SK-N-MC (cell line): ENCODE measurements around the gene RXRB.

Experiments used
- DNase-seq: peaks from one replicate; pipeline ENCODE4 v3.0.0-alpha.2; 2011; ENCODE audit warnings: low read depth, low spot score
- H3K27ac ChIP-seq: fragments of 200-600 bp; sonication (generic); 2 replicates; pipeline ENCODE4 v1.5.1; 2016; ENCODE audit warnings: mixed run types
- H3K36me3 ChIP-seq: fragments of 200-600 bp; sonication (generic); 2 replicates; pipeline ENCODE4 v1.6.1; 2017; ENCODE audit warnings: antibody characterized with exemption, low read length, mixed read lengths; ENCODE audit not compliant: insufficient read depth
- H3K4me3 ChIP-seq: fragments of 200-600 bp; sonication (generic); 2 replicates; pipeline ENCODE4 v1.5.1; 2016
- H3K9ac ChIP-seq: fragments of 200-600 bp; sonication (generic); 2 replicates; pipeline ENCODE4 v1.8.0; 2017; ENCODE audit warnings: mixed run types, mixed read lengths; ENCODE audit not compliant: insufficient read length
- H3K9me3 ChIP-seq: fragments of 200-600 bp; sonication (generic); 2 replicates; pipeline ENCODE4 v1.6.1; 2017; ENCODE audit warnings: low read depth, mild to moderate bottlenecking, antibody characterized with exemption, low read length, moderate library complexity, mixed read lengths
- EZH2 ChIP-seq: fragments of 200-600 bp; sonication (generic); IDR thresholded peaks from one replicate; pipeline ENCODE4 v1.6.1; 2017; ENCODE audit warnings: antibody characterized with exemption
- FOXP2 ChIP-seq: optimal IDR thresholded peaks from 2 replicates; pipeline ENCODE3; 2011; ENCODE audit warnings: mild to moderate bottlenecking, moderate library complexity; ENCODE audit not compliant: insufficient read depth; ENCODE audit errors: extremely low read length, control extremely low read depth
- POLR2AphosphoS5 ChIP-seq: IDR thresholded peaks from 2 replicates; pipeline ENCODE4 v1.6.1; 2012; ENCODE audit warnings: mild to moderate bottlenecking, low read depth, low read length, borderline replicate concordance

Gene RXRB

DNA sequence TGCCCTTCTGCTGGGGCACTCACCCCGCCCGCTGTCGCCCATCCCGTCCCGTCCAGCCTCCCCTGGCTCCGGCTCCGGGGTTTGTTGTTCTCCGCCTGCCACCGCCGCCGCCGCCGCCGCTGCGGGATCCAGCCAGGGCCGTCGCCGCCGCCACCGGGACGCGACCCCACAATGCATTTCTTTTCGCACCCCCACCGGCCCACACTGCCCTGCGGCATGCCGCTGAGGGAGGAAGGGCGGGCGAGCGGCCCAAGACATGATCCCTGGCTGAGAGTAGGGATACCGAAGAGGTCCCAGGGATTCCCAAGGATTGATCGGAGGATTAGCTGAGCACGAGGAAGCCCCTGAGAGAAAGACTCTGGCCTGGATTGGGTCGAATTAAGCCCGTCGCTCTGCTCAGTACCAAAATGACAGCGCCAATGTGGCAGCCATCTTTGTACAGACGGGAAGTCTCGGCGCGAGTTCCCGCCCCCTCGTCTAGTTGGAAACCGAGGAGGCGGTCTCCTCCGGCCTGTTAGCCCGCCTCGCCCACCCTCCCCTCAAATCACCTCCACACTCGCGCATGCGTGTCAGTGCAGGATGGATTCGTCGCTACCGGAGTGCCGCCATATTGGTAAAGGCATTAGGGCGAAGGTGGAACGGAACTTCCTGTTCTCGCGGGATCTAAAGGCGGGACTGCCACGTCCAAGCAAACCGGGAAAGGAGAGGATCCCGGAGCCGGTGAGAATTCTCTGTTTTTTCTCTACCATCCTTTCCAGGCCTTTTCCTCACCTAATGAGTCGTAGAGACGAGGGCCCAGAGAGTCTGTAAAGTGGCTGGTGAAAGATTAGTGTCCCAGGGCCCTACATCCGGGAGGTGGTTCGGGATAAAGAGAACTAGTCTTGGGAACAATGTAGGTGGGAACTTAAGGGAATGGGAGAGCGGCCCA, at the start of gene RXRB, which contains the start of gene SLC39A7:
RXRB (minus strand) TSS at position 447 of the 928 bp plus-strand sequence; CDS start at position 258, 189 bp downstream.
SLC39A7 (plus strand) TSS at position 649 of the 928 bp plus-strand sequence. CDS start 379 bp downstream, outside the sequence.
- peak within 1 kb of the TSS; percentile 90 for H3K4me3 ChIP-seq
- H3K36me3 ChIP-seq, result peaks cover 48% of the 10 kb centered on the region
- peak within 1 kb of the TSS; percentile 97 for H3K9ac ChIP-seq

GRCh38 chr6:33249732-33250630, 49.5 kb upstream of the RXRB start:
- TF ChIP-seq FOXP2 (no peak), POLR2AphosphoS5 (no peak), EZH2 (no peak)
- Histone ChIP-seq H3K9me3 (no peaks in the 10 kb centered on the region), H3K27ac (peak overlapping the region; percentile 91), H3K4me3 (peak overlapping the region; percentile 87), H3K9ac (peak overlapping the region; percentile 93), H3K36me3 (peaks cover 5% of the 10 kb centered on the region; the same call in 1 of the 2 replicates)
- no peak for DNase-seq

More for the DNA sequence above, at the start of gene RXRB, which contains the start of gene SLC39A7:
- peak within 1 kb of the TSS; percentile 97 for H3K27ac ChIP-seq
- TF ChIP-seq EZH2 (no peak), POLR2AphosphoS5 (peak; percentile 87), FOXP2 (peak; percentile 77)
- no peaks in the 10 kb centered on the region for H3K9me3 ChIP-seq
- DNase-seq, result peak; percentile 99

GRCh38 chr6:33248932-33249731, 48.7 kb upstream of the RXRB start:
- no peaks in the 10 kb centered on the region for H3K9me3 ChIP-seq
- peak; percentile 96 for DNase-seq
- TF ChIP-seq FOXP2, result no peak
- peak; percentile 89 for TF ChIP-seq POLR2AphosphoS5
- no peak for TF ChIP-seq EZH2
- H3K36me3 ChIP-seq, result peaks cover 5% of the 10 kb centered on the region; the same call in 1 of the 2 replicates
- peak overlapping the region; percentile 93 for H3K27ac ChIP-seq
- peak overlapping the region; percentile 93 for H3K9ac ChIP-seq
- H3K4me3 ChIP-seq, result peak overlapping the region; percentile 87

DNA sequence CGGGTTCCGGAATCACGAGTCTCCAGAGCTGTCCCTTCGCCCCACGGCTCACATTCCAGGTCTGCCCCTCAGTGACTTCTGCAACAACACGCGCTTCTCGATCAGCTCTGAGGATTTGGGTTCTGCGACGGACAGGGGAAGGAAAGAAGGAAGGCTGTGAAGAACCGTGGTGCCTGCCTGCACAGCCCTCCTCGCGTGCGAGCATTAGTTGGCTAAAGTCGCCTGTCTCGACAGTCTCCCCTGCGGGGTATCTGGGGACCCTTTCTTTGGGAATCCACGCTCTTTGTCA, 48.1 kb upstream of the RXRB start:
- TF ChIP-seq FOXP2, result no peak
- no peak for TF ChIP-seq EZH2
- no peak for TF ChIP-seq POLR2AphosphoS5
- Histone ChIP-seq H3K4me3 (peak overlapping the region; percentile 87), H3K9me3 (no peaks in the 10 kb centered on the region), H3K27ac (peak overlapping the region; percentile 93), H3K9ac (peak overlapping the region; percentile 83), H3K36me3 (peaks cover 5% of the 10 kb centered on the region; the same call in 1 of the 2 replicates)
- peak; percentile 10 for DNase-seq

DNA sequence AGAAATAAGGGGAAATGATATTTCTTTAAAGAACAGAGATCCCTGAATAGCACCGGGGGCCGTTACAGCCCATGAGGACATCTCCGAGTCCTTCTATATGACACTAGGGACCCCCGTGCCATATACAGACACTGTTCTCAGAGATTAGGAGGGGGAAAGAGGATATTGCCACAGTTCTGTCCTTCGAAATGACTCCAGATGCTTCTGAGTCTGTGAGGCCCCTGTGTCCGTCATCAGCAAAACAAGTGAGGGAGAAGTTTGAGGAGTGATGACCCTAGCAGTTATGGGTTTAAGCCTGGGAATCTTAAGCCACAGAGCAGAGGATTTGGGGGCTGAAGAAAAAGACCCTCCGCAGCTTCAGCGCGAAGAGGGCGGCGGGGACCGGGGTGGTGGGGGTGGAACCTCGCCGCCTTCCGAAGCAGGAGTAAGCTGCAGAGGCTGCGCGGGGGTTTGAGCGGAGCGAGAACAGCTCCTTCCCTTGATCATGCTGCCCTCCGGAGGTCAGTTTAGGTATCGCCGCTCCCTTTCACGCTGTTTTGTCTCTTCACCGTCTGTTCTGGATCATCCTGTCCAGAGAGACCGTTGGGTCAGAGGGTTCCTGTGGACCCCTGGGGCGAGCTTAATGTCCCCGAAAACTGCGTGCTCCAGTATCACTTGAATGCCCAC, 47.6 kb upstream of the RXRB start:
- TF ChIP-seq EZH2 (no peak), POLR2AphosphoS5 (no peak), FOXP2 (no peak)
- DNase-seq, result peak; percentile 39
- Histone ChIP-seq H3K36me3 (peaks cover 5% of the 10 kb centered on the region; the same call in 1 of the 2 replicates), H3K4me3 (peak overlapping the region; percentile 87), H3K27ac (peak overlapping the region; percentile 93; the same call in 1 of the 2 replicates), H3K9ac (peak overlapping the region; percentile 83), H3K9me3 (no peaks in the 10 kb centered on the region)

DNA sequence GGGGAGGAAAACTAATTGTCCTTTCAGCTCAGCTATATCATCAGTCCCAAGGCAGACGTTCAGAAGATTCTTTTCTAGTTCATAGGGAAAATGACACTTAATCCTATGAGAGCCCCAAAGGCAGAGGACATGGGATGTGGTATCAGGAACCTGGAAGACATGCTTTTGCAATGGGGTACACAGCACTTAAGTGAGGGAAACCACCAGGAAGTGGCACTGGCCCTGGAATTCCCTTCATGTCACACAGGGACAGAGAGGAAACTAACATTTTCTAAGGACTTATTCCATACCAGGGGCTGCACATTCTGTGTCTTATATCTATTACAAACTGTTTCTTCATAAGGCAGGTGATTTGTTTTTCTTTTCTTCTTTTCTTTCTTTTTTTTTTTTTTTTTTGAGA, 43.0 kb upstream of the RXRB start:
- Histone ChIP-seq H3K9me3 (no peaks in the 10 kb centered on the region), H3K9ac (no peak overlapping the region), H3K27ac (no peak overlapping the region), H3K4me3 (no peak overlapping the region), H3K36me3 (no peaks in the 10 kb centered on the region)
- TF ChIP-seq POLR2AphosphoS5, result no peak
- TF ChIP-seq EZH2, result no peak
- no peak for TF ChIP-seq FOXP2
- DNase-seq, result no peak

GRCh38 chr6:33241968-33242367, 41.5 kb upstream of the RXRB start:
- H3K36me3 ChIP-seq, result no peaks in the 10 kb centered on the region
- no peak overlapping the region for H3K27ac ChIP-seq
- no peak overlapping the region for H3K9ac ChIP-seq
- H3K9me3 ChIP-seq, result no peaks in the 10 kb centered on the region
- DNase-seq, result no peak
- no peak overlapping the region for H3K4me3 ChIP-seq
- no peak for TF ChIP-seq POLR2AphosphoS5
- no peak for TF ChIP-seq EZH2
- TF ChIP-seq FOXP2, result no peak
